CD8-positive, alpha-beta memory T cell (primary cell): ENCODE data around the gene GAD2. TPM values are rescaled to one million over a fixed set of nuclear protein-coding genes. Genes with fewer than 3 reads are reported as not detected.
A peak's percentile ranks its signal among the peaks of the same experiment; 100 is the strongest.

Experiments used
- CTCF ChIA-PET: fragments of 350-600 bp; sonication (Branson Sonifier 250); formaldehyde crosslinking; loops from one replicate; lab custom pipeline; 2021; ENCODE audit warnings: antibody characterized with exemption; lab: Charles Lee
- POLR2A ChIA-PET: fragments of 350-600 bp; sonication (Branson Sonifier 250); formaldehyde crosslinking; loops from one replicate; lab custom pipeline; 2021; ENCODE audit warnings: antibody characterized with exemption; lab: Charles Lee
- DNase-seq, 5 donors: peaks; one replicate each; pipeline versions ENCODE4 v3.0.0 to v3.0.0-alpha.2; 2020 to 2022; ENCODE audit warnings: mixed read lengths in 1 of 5
- H3K27ac ChIP-seq: one replicate; pipeline ENCODE4 v1.7.0; 2013; ENCODE audit warnings: low read depth, mild to moderate bottlenecking, low read length, moderate library complexity
- H3K27me3 ChIP-seq: 2 replicates; pipeline ENCODE4 v1.7.0; 2013; ENCODE audit warnings: low read length, mild to moderate bottlenecking; ENCODE audit not compliant: insufficient read depth, poor library complexity, severe bottlenecking
- H3K36me3 ChIP-seq: 2 replicates; pipeline ENCODE4 v1.7.0; 2013; ENCODE audit warnings: mild to moderate bottlenecking, low read length, moderate library complexity; ENCODE audit not compliant: insufficient read depth
- H3K4me1 ChIP-seq: 2 replicates; pipeline ENCODE4 v1.7.0; 2013; ENCODE audit warnings: mild to moderate bottlenecking, low read length, moderate library complexity; ENCODE audit not compliant: insufficient read depth
- H3K4me3 ChIP-seq: 2 replicates; pipeline ENCODE4 v1.7.0; 2013; ENCODE audit warnings: mild to moderate bottlenecking, low read length
- H3K9me3 ChIP-seq: 2 replicates; pipeline ENCODE4 v1.7.0; 2013; ENCODE audit warnings: mild to moderate bottlenecking, low read length
- H3K27ac Mint-ChIP-seq, 8 donors: one replicate each; pipeline ENCODE4 v1.8.0; 2020 to 2021; ENCODE audit warnings: mixed read lengths in 8 of 8, mild to moderate bottlenecking in 6 of 8, inconsistent platforms in 3 of 8, moderate library complexity in 3 of 8
- H3K27me3 Mint-ChIP-seq, 2 donors: one replicate each; pipeline ENCODE4 v1.8.0; 2020 to 2021; ENCODE audit warnings: mixed read lengths in 2 of 2, mild to moderate bottlenecking in 1 of 2, moderate library complexity in 1 of 2
- H3K36me3 Mint-ChIP-seq, 3 donors: one replicate each; pipeline ENCODE4 v1.8.0; 2020 to 2021; ENCODE audit warnings: mixed read lengths in 3 of 3, inconsistent platforms in 1 of 3, mild to moderate bottlenecking in 1 of 3
- H3K4me1 Mint-ChIP-seq, 3 donors: one replicate each; pipeline ENCODE4 v1.8.0; 2020 to 2021; ENCODE audit warnings: mixed read lengths in 3 of 3, inconsistent platforms in 1 of 3, mild to moderate bottlenecking in 1 of 3
- H3K4me3 Mint-ChIP-seq, 7 donors: one replicate each; pipeline ENCODE4 v1.8.0; 2020 to 2021; ENCODE audit warnings: mixed read lengths in 7 of 7, mild to moderate bottlenecking in 6 of 7, moderate library complexity in 4 of 7, inconsistent platforms in 2 of 7
- H3K9me3 Mint-ChIP-seq, 5 donors: one replicate each; pipeline ENCODE4 v1.8.0; 2020 to 2022; ENCODE audit warnings: mixed read lengths in 5 of 5, mild to moderate bottlenecking in 3 of 5, moderate library complexity in 2 of 5, inconsistent platforms in 1 of 5
- polyA plus RNA-seq: library from polyadenylated mRNA; unstranded; fragments of 300-500 nt; fragmentation: Illumina TruSeq; gene quantifications from one replicate; pipeline ENCODE4 v1.2.3, GENCODE V29; 2021
- total RNA-seq, 2 experiments: library from RNA; stranded (reverse); gene quantifications; one replicate each; pipeline ENCODE4 v1.2.3, GENCODE V29; 2021

Gene GAD2
- total and polyA plus RNA-seq, 3 experiments from 2014 or later = not detected

DNA sequence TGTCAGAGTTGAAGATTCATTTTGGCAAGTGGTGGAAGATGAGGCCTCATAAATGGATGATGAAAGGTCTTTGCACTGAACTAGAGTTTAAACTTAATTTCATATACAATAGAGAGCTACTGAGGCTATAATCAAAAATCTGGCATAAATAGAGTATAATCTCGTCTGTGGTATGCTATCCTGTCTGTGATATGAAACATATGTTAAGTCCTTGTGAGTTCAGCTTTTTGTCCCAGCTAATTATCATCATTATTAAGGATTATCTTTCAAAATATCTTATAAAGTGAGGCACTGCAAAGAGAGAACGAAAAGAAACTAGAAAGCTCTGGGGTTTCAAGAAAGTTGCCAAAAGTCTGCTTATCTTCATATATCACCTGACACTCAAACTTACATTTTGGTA, 83.4 kb downstream of the GAD2 start:
- H3K27ac ChIP-seq = no peak overlapping the region
- Mint-ChIP-seq H3K27me3 (peaks cover 2 to 26% of the 10 kb centered on the region in 2 donors), H3K27ac (no peak overlapping the region), H3K4me3 (no peak overlapping the region), H3K36me3 (no peaks in the 10 kb centered on the region), H3K9me3 (no peaks in the 10 kb centered on the region), H3K4me1 (no peaks in the 10 kb centered on the region)
- H3K27me3 ChIP-seq = no peaks in the 10 kb centered on the region
- DNase-seq = no peak
- H3K4me1 ChIP-seq = no peaks in the 10 kb centered on the region
- POLR2A ChIA-PET = no interaction called here
- CTCF ChIA-PET = interaction anchor here (1.4 kb wide), 1 partner anchor 16 kb away, joined by 3 read pairs; no protein-coding TSS in a partner anchor
- H3K9me3 ChIP-seq = no peaks in the 10 kb centered on the region
- no peaks in the 10 kb centered on the region for H3K36me3 ChIP-seq
- H3K4me3 ChIP-seq = no peak overlapping the region

DNA sequence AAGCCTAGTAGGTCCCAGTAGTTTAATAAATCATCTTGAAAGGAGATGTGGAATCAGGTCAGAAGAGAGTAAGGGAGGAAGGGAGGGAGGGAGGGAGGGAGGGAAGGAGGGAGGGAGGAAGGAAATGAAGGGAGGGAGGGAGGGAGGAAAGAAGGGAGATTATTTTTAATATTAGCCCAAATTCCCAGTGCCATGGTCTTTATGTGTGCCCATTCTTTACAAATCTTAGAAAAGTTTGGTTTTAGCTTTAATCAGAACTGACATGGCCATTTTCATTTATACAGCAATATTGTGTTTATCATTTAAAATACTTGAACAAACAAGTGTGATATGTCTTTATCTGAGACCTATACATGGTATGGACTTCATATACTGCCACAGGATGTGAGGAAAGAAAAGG, 86.8 kb downstream of the GAD2 start:
- Histone ChIP-seq H3K27ac (no peak overlapping the region), H3K4me3 (no peak overlapping the region), H3K36me3 (no peaks in the 10 kb centered on the region), H3K9me3 (no peaks in the 10 kb centered on the region), H3K27me3 (no peaks in the 10 kb centered on the region), H3K4me1 (no peaks in the 10 kb centered on the region)
- no peak overlapping the region for H3K4me3 Mint-ChIP-seq
- no peaks in the 10 kb centered on the region for H3K9me3 Mint-ChIP-seq
- no peaks in the 10 kb centered on the region for H3K36me3 Mint-ChIP-seq
- DNase-seq = no peak
- peaks cover 17 to 32% of the 10 kb centered on the region in 2 donors for H3K27me3 Mint-ChIP-seq
- H3K4me1 Mint-ChIP-seq = no peaks in the 10 kb centered on the region
- H3K27ac Mint-ChIP-seq = no peak overlapping the region
- ChIA-PET CTCF (no interaction called here), POLR2A (no interaction called here)

DNA sequence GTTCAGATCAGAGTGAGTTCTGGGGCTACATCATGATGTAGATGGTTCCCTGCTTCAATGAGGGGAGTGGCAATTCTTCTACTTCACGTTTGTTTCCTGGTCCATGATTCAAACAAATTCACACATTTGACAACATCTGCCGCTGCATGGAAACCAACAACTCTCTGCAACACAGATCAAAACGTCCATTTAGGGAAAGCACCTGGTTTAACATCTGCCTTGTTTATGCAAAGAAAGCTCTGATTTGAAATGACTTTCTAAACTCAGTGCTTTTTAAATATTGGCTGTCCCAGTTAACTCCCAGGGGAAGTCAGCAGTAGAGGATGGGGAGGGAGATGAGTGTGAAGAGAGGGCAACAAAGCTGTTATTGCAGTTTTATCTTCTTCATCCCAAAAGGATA, 93.8 kb downstream of the GAD2 start:
- Histone ChIP-seq H3K4me3 (no peak overlapping the region), H3K27me3 (no peaks in the 10 kb centered on the region), H3K36me3 (no peaks in the 10 kb centered on the region), H3K27ac (no peak overlapping the region), H3K9me3 (no peaks in the 10 kb centered on the region), H3K4me1 (no peaks in the 10 kb centered on the region)
- Mint-ChIP-seq H3K27ac (no peak overlapping the region), H3K27me3 (peaks cover 33 to 78% of the 10 kb centered on the region in 2 donors), H3K4me3 (no peak overlapping the region), H3K36me3 (no peaks in the 10 kb centered on the region), H3K9me3 (no peaks in the 10 kb centered on the region), H3K4me1 (no peaks in the 10 kb centered on the region)
- no peak for DNase-seq
- ChIA-PET CTCF (no interaction called here), POLR2A (no interaction called here)

DNA sequence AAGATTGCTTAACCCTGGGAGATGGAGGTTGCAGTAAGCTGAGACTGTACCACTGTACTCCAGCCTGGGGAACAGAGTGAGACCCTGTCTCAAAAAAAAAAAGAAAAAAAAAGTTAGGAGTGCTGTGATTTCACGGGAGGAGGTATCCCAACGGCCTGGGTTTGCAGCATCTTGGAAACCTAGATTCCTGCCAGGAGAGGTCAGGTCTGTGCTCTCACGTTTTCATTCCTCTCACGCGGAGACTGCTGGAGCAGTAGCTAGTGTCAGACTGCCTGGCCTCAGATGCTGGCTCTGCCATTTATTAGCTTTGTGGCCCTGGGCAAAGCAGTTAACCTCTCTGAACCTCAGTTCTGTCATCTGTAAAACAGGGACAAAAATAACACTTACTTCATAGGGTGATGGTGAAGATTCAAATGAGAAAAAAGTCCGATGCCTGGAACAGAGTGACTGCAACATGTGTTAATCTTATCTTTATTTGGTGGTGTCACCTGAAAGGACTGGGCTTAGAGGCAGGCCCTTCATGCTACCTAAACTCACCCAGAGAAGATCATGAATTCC, 94.9 kb downstream of the GAD2 start:
- H3K27me3 Mint-ChIP-seq = peaks cover 35 to 74% of the 10 kb centered on the region in 2 donors
- H3K4me1 ChIP-seq = no peaks in the 10 kb centered on the region
- no peak overlapping the region for H3K4me3 ChIP-seq
- H3K9me3 Mint-ChIP-seq = no peaks in the 10 kb centered on the region
- H3K27ac ChIP-seq = no peak overlapping the region
- no peaks in the 10 kb centered on the region for H3K36me3 ChIP-seq
- H3K4me1 Mint-ChIP-seq = no peaks in the 10 kb centered on the region
- H3K27me3 ChIP-seq = no peaks in the 10 kb centered on the region
- H3K36me3 Mint-ChIP-seq = no peaks in the 10 kb centered on the region
- CTCF ChIA-PET = no interaction called here
- no peaks in the 10 kb centered on the region for H3K9me3 ChIP-seq
- POLR2A ChIA-PET = no interaction called here
- H3K4me3 Mint-ChIP-seq = peak overlapping the region in 1 of 7 donors; percentile 1
- no peak for DNase-seq
- no peak overlapping the region for H3K27ac Mint-ChIP-seq

DNA sequence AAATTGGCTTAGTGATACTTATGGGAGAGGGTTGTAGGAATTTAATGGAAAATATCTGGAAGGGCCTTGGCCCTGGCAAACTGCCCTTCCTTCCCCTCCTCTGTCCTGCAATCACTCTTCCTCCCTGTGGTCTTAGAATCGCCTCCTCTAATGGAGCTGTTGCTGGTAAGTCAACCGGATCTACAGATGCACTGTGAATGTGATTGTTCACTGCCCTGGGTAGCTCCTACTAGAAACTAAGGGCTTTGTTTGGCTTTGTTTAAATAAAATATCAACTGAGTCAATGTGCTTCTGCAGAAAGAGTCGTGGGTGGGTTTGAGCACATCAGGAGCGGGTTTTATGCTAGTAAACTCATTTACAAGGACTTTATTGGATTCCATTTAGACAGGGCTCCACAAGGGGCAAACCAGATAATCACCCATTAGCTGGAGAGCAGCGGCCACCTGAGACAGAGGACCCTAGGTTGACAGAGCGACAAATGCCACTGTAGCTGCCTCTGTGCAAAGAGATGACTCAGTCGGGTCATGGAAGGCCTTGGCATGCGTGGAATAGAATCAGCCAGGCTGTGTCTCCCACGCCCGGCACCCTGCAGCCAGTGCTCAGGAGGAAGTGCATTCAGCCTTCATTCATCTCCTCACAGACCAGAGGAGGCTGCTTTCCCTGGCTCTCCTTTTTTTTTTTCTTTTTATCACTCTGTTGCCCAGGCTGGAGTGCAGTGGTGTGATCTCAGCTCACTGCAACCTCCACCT, 97.9 kb downstream of the GAD2 start:
- Histone ChIP-seq H3K4me1 (no peaks in the 10 kb centered on the region), H3K36me3 (no peaks in the 10 kb centered on the region), H3K4me3 (no peak overlapping the region), H3K9me3 (no peaks in the 10 kb centered on the region), H3K27ac (no peak overlapping the region), H3K27me3 (no peaks in the 10 kb centered on the region)
- Mint-ChIP-seq H3K9me3 (no peaks in the 10 kb centered on the region), H3K4me3 (no peak overlapping the region), H3K4me1 (no peaks in the 10 kb centered on the region), H3K36me3 (no peaks in the 10 kb centered on the region), H3K27me3 (peaks cover 21 to 73% of the 10 kb centered on the region in 2 donors), H3K27ac (no peak overlapping the region)
- DNase-seq = no peak
- ChIA-PET POLR2A (no interaction called here), CTCF (no interaction called here)

DNA sequence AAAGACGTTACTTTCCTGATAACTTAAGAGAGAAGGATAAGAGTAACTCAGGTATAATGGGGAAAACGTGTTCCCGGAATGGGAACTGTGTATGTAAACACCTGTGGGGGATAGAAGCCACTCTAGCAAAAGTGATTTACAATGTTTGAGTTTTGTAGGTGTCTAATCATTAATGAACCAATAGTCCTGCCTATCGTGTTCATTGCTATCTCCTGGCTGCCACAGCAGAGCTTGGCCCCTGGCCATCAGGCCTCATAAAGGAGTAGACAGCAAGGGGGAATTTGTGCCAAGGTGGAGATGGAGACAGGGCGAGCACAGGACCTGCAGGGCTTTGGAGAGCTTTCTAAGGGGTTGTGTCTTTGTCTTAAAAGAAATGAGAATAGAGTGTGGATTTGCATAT, 102.1 kb downstream of the GAD2 start:
- H3K27me3 Mint-ChIP-seq = peaks cover 16 to 46% of the 10 kb centered on the region in 2 donors
- no peaks in the 10 kb centered on the region for H3K4me1 Mint-ChIP-seq
- Histone ChIP-seq H3K36me3 (no peaks in the 10 kb centered on the region), H3K4me3 (no peak overlapping the region), H3K4me1 (no peaks in the 10 kb centered on the region), H3K27ac (no peak overlapping the region), H3K27me3 (no peaks in the 10 kb centered on the region), H3K9me3 (no peaks in the 10 kb centered on the region)
- no peaks in the 10 kb centered on the region for H3K36me3 Mint-ChIP-seq
- H3K9me3 Mint-ChIP-seq = no peaks in the 10 kb centered on the region
- H3K4me3 Mint-ChIP-seq = no peak overlapping the region
- ChIA-PET CTCF (no interaction called here), POLR2A (no interaction called here)
- no peak for DNase-seq
- peak overlapping the region in 1 of 8 donors; percentile 56 for H3K27ac Mint-ChIP-seq

DNA sequence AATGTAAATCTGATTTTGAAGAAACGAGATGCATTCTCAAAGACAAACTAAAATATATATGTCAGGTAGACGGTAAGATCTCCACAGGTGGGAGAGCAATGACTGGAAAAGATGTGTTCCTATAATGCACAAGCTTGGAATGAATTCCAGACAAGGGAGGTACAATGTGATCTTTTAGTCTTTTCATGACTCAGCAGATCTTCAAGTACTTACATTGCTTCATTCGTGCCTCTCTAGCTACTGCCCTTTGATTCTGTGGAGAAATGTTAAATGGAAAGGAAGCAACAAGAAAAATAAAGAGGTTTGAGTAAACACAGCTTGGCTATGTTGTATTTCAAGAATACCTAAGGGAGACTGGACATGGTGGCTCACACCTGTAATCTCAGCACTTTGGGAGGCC, 106.6 kb downstream of the GAD2 start:
- ChIA-PET CTCF (interaction anchor here (1.1 kb wide), 1 partner anchor 11 kb away, joined by 3 read pairs; no protein-coding TSS in a partner anchor), POLR2A (no interaction called here)
- H3K4me3 ChIP-seq = no peak overlapping the region
- Mint-ChIP-seq H3K4me1 (no peaks in the 10 kb centered on the region), H3K36me3 (no peaks in the 10 kb centered on the region), H3K4me3 (no peak overlapping the region), H3K27me3 (peaks cover 13 to 35% of the 10 kb centered on the region in 2 donors), H3K27ac (no peak overlapping the region), H3K9me3 (peaks cover 0 to 3% (median 0%) of the 10 kb centered on the region in 5 donors)
- H3K27ac ChIP-seq = no peak overlapping the region
- H3K4me1 ChIP-seq = no peaks in the 10 kb centered on the region
- no peaks in the 10 kb centered on the region for H3K36me3 ChIP-seq
- DNase-seq = no peak
- H3K27me3 ChIP-seq = no peaks in the 10 kb centered on the region
- no peaks in the 10 kb centered on the region for H3K9me3 ChIP-seq

DNA sequence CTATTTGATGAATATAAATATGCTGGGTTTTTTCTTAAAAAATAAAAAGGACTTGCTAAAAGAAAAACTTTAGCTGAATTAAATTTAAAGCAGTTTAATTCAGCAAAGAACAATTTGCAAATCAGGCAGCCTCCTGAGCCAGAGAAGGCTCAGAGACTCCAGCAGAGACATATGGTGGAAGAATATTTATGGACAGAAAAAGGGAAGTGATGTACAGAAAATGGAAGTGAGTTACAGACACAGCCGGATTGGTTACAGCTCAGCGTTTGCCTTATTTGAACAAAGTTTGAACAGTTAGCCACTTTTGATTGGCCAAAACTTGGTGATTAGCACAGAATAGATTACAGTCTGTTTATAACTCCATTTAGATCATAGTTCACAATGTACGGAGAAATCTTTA, 110.3 kb downstream of the GAD2 start:
- H3K27me3 ChIP-seq = no peaks in the 10 kb centered on the region
- DNase-seq = no peak
- H3K9me3 Mint-ChIP-seq = peaks cover 0 to 3% (median 0%) of the 10 kb centered on the region in 5 donors
- no peaks in the 10 kb centered on the region for H3K9me3 ChIP-seq
- ChIA-PET CTCF (no interaction called here), POLR2A (interaction anchor here (0.7 kb wide), 1 partner anchor 537 kb away, joined by 3 read pairs; no protein-coding TSS in a partner anchor)
- peaks cover 4 to 33% of the 10 kb centered on the region in 2 donors for H3K27me3 Mint-ChIP-seq
- H3K4me1 Mint-ChIP-seq = peaks cover 0 to 7% (median 6%) of the 10 kb centered on the region in 3 donors
- no peak overlapping the region for H3K4me3 ChIP-seq
- no peaks in the 10 kb centered on the region for H3K4me1 ChIP-seq
- H3K36me3 Mint-ChIP-seq = no peaks in the 10 kb centered on the region
- H3K27ac Mint-ChIP-seq = no peak overlapping the region
- no peak overlapping the region for H3K27ac ChIP-seq
- H3K4me3 Mint-ChIP-seq = no peak overlapping the region
- no peaks in the 10 kb centered on the region for H3K36me3 ChIP-seq
